ENCODE measurements around the gene KCNMA1.

KCNMA1 gene

GRCh38 chr10:77163670-77164348, 473.8 kb downstream of the KCNMA1 start:
- no peak for DNase-seq
- in situ Hi-C loops (cut with MboI; ENCODE audit: low pct_unique_long_range_greater_than_20kb, low sequenced_read_pairs): no loop called here

GRCh38 chr10:77162697-77163096, 474.9 kb downstream of the KCNMA1 start:
- in situ Hi-C loops (cut with MboI; ENCODE audit: low pct_unique_long_range_greater_than_20kb, low sequenced_read_pairs): no loop called here
- no peak for DNase-seq

- no peak for DNase-seq
Measured at GRCh38 chr10:77160679-77161078, 476.9 kb downstream of the KCNMA1 start.

GRCh38 chr10:77159538-77160110, 478.0 kb downstream of the KCNMA1 start:
- DNase-seq: no peak
- in situ Hi-C loops (cut with MboI; ENCODE audit: low pct_unique_long_range_greater_than_20kb, low sequenced_read_pairs): no loop called here

More at GRCh38 chr10:77160679-77161078, 476.9 kb downstream of the KCNMA1 start:
- in situ Hi-C loops (cut with MboI; ENCODE audit: low pct_unique_long_range_greater_than_20kb, low sequenced_read_pairs): no loop called here

GRCh38 chr10:77158666-77159065, 478.9 kb downstream of the KCNMA1 start:
- in situ Hi-C loops (cut with MboI; ENCODE audit: low pct_unique_long_range_greater_than_20kb, low sequenced_read_pairs): no loop called here
- DNase-seq: no peak

- no peak for DNase-seq
- in situ Hi-C loops (cut with MboI; ENCODE audit: low pct_unique_long_range_greater_than_20kb, low sequenced_read_pairs): no loop called here
Measured at GRCh38 chr10:77157248-77158019, 480.2 kb downstream of the KCNMA1 start.

GRCh38 chr10:77156406-77156879, 481.2 kb downstream of the KCNMA1 start:
- in situ Hi-C loops (cut with MboI; ENCODE audit: low pct_unique_long_range_greater_than_20kb, low sequenced_read_pairs): no loop called here
- no peak for DNase-seq

GRCh38 chr10:77152256-77152655, 485.4 kb downstream of the KCNMA1 start:
- no peak for DNase-seq
- in situ Hi-C loops (cut with MboI; ENCODE audit: low pct_unique_long_range_greater_than_20kb, low sequenced_read_pairs): no loop called here

- DNase-seq: no peak
- in situ Hi-C loops (cut with MboI; ENCODE audit: low pct_unique_long_range_greater_than_20kb, low sequenced_read_pairs): no loop called here
Measured at GRCh38 chr10:77151408-77151807, 486.2 kb downstream of the KCNMA1 start.

GRCh38 chr10:77149706-77150105, 487.9 kb downstream of the KCNMA1 start:
- in situ Hi-C loops (cut with MboI; ENCODE audit: low pct_unique_long_range_greater_than_20kb, low sequenced_read_pairs): no loop called here
- no peak for DNase-seq

- in situ Hi-C loops (cut with MboI; ENCODE audit: low pct_unique_long_range_greater_than_20kb, low sequenced_read_pairs): no loop called here
Measured at GRCh38 chr10:77149001-77149400, 488.6 kb downstream of the KCNMA1 start.

GRCh38 chr10:77147871-77148270, 489.7 kb downstream of the KCNMA1 start:
- DNase-seq: no peak
- in situ Hi-C loops (cut with MboI; ENCODE audit: low pct_unique_long_range_greater_than_20kb, low sequenced_read_pairs): no loop called here

More at GRCh38 chr10:77149001-77149400, 488.6 kb downstream of the KCNMA1 start:
- no peak for DNase-seq

GRCh38 chr10:77146712-77147336, 490.8 kb downstream of the KCNMA1 start:
- no peak for DNase-seq
- in situ Hi-C loops (cut with MboI; ENCODE audit: low pct_unique_long_range_greater_than_20kb, low sequenced_read_pairs): no loop called here

GRCh38 chr10:77144656-77145055, 493.0 kb downstream of the KCNMA1 start:
- no peak for DNase-seq
- in situ Hi-C loops (cut with MboI; ENCODE audit: low pct_unique_long_range_greater_than_20kb, low sequenced_read_pairs): no loop called here

- in situ Hi-C loops (cut with MboI; ENCODE audit: low pct_unique_long_range_greater_than_20kb, low sequenced_read_pairs): no loop called here
Measured at GRCh38 chr10:77139252-77140160, 498.1 kb downstream of the KCNMA1 start.

GRCh38 chr10:77138541-77138940, 499.1 kb downstream of the KCNMA1 start:
- DNase-seq: no peak
- in situ Hi-C loops (cut with MboI; ENCODE audit: low pct_unique_long_range_greater_than_20kb, low sequenced_read_pairs): no loop called here

More at GRCh38 chr10:77139252-77140160, 498.1 kb downstream of the KCNMA1 start:
- DNase-seq: no peak

GRCh38 chr10:77135555-77135954, 502.1 kb downstream of the KCNMA1 start:
- no peak for DNase-seq
- in situ Hi-C loops (cut with MboI; ENCODE audit: low pct_unique_long_range_greater_than_20kb, low sequenced_read_pairs): no loop called here

GRCh38 chr10:77131214-77131613, 506.4 kb downstream of the KCNMA1 start:
- DNase-seq: no peak
- in situ Hi-C loops (cut with MboI; ENCODE audit: low pct_unique_long_range_greater_than_20kb, low sequenced_read_pairs): no loop called here

GRCh38 chr10:77127243-77127642, 510.4 kb downstream of the KCNMA1 start:
- in situ Hi-C loops (cut with MboI; ENCODE audit: low pct_unique_long_range_greater_than_20kb, low sequenced_read_pairs): no loop called here
- no peak for DNase-seq
